ENCODE data around the gene FAP.
A peak's percentile ranks its signal among the peaks of the same experiment; 100 is the strongest.

Gene FAP

DNA sequence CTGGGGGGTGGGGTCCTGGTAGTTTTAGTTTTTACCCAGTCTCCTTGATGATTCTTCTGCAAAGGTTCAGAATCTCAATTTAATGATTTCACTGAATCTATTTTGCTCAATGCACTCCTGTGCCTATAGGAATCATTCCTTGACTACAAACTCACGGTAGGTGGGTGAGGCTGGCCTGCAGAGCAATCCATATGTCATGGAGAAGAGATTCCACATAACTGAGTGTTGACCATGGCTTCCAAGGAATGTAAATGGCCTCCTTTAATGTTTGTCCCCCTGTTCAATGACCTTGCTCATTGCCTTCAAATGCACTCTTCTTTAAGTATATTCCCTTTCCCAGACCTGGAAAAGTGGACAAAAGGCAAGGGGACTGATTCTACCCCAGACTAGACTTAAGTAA lies 12.5 kb downstream of the FAP start:
- Mint-ChIP-seq H3K27ac (no peak overlapping the region), H3K9me3 (no peaks in the 10 kb centered on the region), H3K4me3 (no peak overlapping the region), H3K4me1 (ENCODE audit: low read depth) (no peaks in the 10 kb centered on the region), H3K36me3 (ENCODE audit: low read depth) (no peaks in the 10 kb centered on the region), H3K27me3 (ENCODE audit: low read depth) (peaks cover 22% of the 10 kb centered on the region)
- no peak for DNase-seq (ENCODE audit: low spot score)

DNA sequence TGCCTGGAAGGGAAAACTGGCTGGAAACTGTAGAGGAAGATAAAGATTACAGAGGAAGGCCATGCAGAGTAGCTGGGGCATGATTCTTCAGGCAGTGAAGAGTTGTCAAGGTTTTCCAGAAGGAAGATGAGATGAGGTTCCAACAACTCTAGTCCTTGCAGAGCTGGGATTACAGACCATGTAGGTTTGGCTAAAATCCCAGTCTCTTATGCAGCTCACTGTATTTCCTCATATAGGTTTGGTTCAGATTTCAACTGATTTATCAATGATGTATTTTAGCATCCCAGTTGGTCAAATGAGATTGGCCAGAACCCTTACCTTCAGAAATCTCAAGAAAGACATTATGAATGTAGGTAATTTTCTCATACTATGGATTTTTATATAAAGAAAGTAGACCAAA lies 16.4 kb downstream of the FAP start:
- H3K9me3 Mint-ChIP-seq, result no peaks in the 10 kb centered on the region
- H3K4me1 Mint-ChIP-seq (ENCODE audit: low read depth), result peaks cover under 1% of the 10 kb centered on the region
- H3K27ac Mint-ChIP-seq, result no peak overlapping the region
- no peak overlapping the region for H3K4me3 Mint-ChIP-seq
- no peaks in the 10 kb centered on the region for H3K36me3 Mint-ChIP-seq (ENCODE audit: low read depth)
- no peak for DNase-seq (ENCODE audit: low spot score)
- H3K27me3 Mint-ChIP-seq (ENCODE audit: low read depth), result peaks cover 26% of the 10 kb centered on the region

DNA sequence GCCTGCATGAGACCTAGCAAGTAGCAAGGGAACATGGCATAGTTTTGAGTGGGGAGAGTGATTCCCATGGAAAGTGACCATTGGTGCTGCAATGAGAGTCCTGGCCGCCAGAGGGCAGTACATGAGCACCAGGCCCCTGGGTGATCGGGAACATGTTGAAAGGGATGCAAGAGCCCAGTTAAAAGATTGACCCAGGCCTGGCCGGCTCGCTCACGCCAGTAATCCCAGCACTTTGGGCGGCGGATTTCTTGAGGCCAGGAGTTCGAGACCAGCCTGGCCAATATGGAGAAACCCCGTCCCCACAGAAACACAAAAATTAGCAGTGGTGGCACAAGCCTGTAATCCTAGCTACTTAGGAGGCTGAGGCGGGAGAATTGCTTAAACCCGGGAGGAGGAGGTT lies 22.2 kb downstream of the FAP start:
- H3K27me3 Mint-ChIP-seq (ENCODE audit: low read depth), result peaks cover 26% of the 10 kb centered on the region
- peaks cover 1% of the 10 kb centered on the region for H3K4me1 Mint-ChIP-seq (ENCODE audit: low read depth)
- H3K9me3 Mint-ChIP-seq, result no peaks in the 10 kb centered on the region
- H3K27ac Mint-ChIP-seq, result no peak overlapping the region
- H3K36me3 Mint-ChIP-seq (ENCODE audit: low read depth), result no peaks in the 10 kb centered on the region
- H3K4me3 Mint-ChIP-seq, result no peak overlapping the region
- DNase-seq (ENCODE audit: low spot score), result peak; percentile 45

DNA sequence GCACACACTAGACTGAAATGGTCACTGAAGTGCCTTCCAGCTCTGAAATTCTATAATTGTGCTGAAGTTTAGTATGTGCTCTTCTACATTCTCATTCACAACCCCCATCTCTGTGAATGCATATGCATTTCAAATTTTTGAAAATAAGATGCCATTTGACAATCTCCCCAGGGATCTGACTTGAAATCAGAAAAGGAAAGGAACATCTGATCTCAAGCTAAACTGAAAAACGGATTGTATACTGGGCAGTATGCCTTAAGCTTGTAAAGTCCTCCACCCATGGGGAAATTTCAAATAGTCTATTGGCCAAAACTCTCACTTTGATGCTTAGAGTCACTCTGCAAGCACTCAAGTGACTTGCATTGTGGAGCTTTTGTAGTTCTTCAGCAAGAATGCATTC lies 22.9 kb downstream of the FAP start:
- Mint-ChIP-seq H3K4me3 (no peak overlapping the region), H3K27ac (no peak overlapping the region), H3K27me3 (ENCODE audit: low read depth) (peaks cover 26% of the 10 kb centered on the region), H3K36me3 (ENCODE audit: low read depth) (no peaks in the 10 kb centered on the region), H3K4me1 (ENCODE audit: low read depth) (peaks cover 1% of the 10 kb centered on the region), H3K9me3 (no peaks in the 10 kb centered on the region)
- no peak for DNase-seq (ENCODE audit: low spot score)

DNA sequence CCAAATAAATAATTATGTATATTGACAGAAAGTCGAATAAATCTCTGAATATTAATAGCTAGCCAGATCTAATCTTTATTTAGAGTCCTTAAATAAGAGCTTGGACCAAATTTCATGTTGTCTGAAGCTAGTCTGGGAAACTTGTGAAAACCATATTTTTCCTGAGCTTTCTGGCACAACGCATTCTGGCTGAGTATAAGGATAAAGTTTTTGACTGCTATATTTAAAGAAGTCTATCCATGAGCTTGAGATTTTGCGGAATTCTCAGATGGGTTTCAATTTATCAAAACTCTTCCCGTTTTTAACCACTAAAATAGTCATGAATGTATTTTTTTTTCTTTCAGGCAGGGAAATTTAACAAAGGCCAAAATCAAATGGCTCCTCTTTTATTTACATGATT lies 23.8 kb downstream of the FAP start:
- H3K27me3 Mint-ChIP-seq (ENCODE audit: low read depth), result peaks cover 27% of the 10 kb centered on the region
- H3K9me3 Mint-ChIP-seq, result no peaks in the 10 kb centered on the region
- H3K36me3 Mint-ChIP-seq (ENCODE audit: low read depth), result no peaks in the 10 kb centered on the region
- no peak overlapping the region for H3K27ac Mint-ChIP-seq
- H3K4me1 Mint-ChIP-seq (ENCODE audit: low read depth), result peaks cover 1% of the 10 kb centered on the region
- DNase-seq (ENCODE audit: low spot score), result no peak
- H3K4me3 Mint-ChIP-seq, result no peak overlapping the region

DNA sequence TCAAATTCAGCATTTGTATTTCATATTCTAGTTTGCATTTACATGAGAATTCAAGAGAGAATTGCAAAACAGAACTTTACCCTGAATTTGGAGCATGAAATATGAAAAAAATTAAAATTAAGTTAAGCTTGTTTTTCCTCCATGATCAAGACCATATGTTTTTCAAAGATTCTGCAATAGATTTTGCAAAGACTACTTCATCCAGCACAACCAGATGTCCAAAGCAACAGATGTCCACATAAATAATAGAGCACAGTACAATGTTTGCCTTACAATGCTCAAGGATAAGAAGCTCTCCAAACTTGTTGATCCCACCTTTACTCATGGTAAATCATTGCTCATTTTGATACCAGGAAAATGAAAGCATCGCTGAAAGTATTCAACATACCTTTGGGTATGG lies 25.6 kb downstream of the FAP start:
- peaks cover 19% of the 10 kb centered on the region for H3K27me3 Mint-ChIP-seq (ENCODE audit: low read depth)
- H3K36me3 Mint-ChIP-seq (ENCODE audit: low read depth), result no peaks in the 10 kb centered on the region
- no peak for DNase-seq (ENCODE audit: low spot score)
- H3K4me1 Mint-ChIP-seq (ENCODE audit: low read depth), result peaks cover 1% of the 10 kb centered on the region
- no peak overlapping the region for H3K4me3 Mint-ChIP-seq
- H3K9me3 Mint-ChIP-seq, result no peaks in the 10 kb centered on the region
- H3K27ac Mint-ChIP-seq, result no peak overlapping the region

DNA sequence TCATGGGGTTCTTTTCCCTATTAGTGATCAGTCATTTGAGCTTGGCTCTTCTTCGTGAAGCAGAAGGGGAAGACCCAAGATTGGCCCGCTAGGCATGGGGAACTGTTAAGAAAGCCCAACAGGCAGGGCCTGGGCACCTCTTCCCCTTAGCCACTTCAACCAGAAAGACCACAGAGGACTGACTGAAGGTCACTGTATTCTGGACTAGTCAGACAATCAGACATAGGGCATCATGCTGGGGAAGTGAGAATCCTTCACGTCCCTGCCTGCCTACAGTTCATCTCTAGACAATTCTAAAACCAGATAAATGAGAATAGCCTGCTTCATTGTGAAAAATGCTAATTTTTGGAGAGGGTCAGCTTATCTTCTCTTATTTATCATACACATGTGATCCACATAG lies 28.1 kb downstream of the FAP start:
- H3K36me3 Mint-ChIP-seq (ENCODE audit: low read depth), result no peaks in the 10 kb centered on the region

DNA sequence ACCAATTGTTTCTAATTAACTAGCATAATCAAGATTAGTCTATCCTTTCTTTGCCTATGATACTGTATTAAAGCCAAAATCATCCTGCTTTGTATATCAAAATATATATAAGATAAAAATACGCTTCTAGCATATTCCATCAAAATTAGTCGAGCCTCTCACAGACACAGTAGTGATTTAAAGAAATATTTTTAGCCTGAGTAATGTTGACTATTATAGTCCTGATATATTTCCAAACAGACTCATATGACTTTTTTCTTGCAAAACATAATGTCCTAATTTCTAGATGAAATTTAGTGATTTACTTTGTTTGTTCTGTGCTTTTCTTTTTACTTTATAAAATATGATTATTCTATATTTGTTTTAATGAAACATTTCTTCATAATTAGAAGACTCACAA lies 30.9 kb downstream of the FAP start:
- H3K27me3 Mint-ChIP-seq (ENCODE audit: low read depth), result peaks cover 16% of the 10 kb centered on the region
- H3K36me3 Mint-ChIP-seq (ENCODE audit: low read depth), result no peaks in the 10 kb centered on the region
- no peak overlapping the region for H3K27ac Mint-ChIP-seq
- DNase-seq (ENCODE audit: low spot score), result no peak
- H3K4me1 Mint-ChIP-seq (ENCODE audit: low read depth), result no peaks in the 10 kb centered on the region
- no peaks in the 10 kb centered on the region for H3K9me3 Mint-ChIP-seq
- no peak overlapping the region for H3K4me3 Mint-ChIP-seq

More for the DNA sequence above, 28.1 kb downstream of the FAP start:
- DNase-seq (ENCODE audit: low spot score), result no peak
- no peak overlapping the region for H3K27ac Mint-ChIP-seq
- H3K27me3 Mint-ChIP-seq (ENCODE audit: low read depth), result peaks cover 20% of the 10 kb centered on the region
- H3K4me1 Mint-ChIP-seq (ENCODE audit: low read depth), result no peaks in the 10 kb centered on the region
- H3K9me3 Mint-ChIP-seq, result no peaks in the 10 kb centered on the region
- H3K4me3 Mint-ChIP-seq, result no peak overlapping the region

DNA sequence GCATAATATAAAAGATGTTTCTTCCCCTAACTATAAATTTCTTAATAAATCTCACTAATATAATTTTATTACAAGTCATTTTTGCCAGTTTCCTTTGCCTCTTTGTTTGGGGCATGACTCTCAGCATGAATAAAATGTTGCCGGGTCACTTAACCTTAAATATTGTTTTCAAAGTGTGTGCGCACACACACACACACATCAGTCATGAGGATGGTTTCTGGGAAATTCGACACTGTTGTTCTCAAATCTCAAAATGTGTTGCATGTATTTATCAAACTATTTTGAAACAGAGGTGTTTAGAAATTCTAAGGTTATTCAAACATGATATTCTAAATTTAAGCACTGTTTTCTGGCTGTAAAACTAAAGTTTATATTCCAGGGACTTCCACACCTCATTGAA lies 31.5 kb downstream of the FAP start:
- DNase-seq (ENCODE audit: low spot score), result no peak
- no peaks in the 10 kb centered on the region for H3K36me3 Mint-ChIP-seq (ENCODE audit: low read depth)
- no peaks in the 10 kb centered on the region for H3K9me3 Mint-ChIP-seq
- H3K4me3 Mint-ChIP-seq, result no peak overlapping the region
- no peak overlapping the region for H3K27ac Mint-ChIP-seq
- no peaks in the 10 kb centered on the region for H3K4me1 Mint-ChIP-seq (ENCODE audit: low read depth)
- peaks cover 16% of the 10 kb centered on the region for H3K27me3 Mint-ChIP-seq (ENCODE audit: low read depth)

DNA sequence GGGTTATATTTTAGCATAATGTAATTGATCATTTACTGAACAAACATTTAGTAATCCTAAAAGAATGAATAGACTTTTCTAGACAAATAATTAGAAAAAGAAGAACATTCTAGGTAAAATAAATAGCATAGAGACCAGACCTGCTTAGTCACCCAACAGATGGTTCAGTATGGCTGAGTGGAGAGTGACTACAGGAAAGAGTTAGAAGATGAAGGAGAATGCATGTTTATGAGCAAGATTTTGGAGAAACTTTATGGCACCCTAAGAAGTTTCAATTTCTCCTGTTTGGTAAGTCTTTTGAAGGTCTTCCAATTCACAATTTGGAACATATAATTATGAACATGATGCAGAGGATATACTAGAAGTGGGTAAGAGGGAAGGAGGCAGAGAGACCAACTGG lies 32.9 kb downstream of the FAP start:
- DNase-seq (ENCODE audit: low spot score), result no peak
- H3K36me3 Mint-ChIP-seq (ENCODE audit: low read depth), result no peaks in the 10 kb centered on the region
- H3K4me1 Mint-ChIP-seq (ENCODE audit: low read depth), result no peaks in the 10 kb centered on the region

DNA sequence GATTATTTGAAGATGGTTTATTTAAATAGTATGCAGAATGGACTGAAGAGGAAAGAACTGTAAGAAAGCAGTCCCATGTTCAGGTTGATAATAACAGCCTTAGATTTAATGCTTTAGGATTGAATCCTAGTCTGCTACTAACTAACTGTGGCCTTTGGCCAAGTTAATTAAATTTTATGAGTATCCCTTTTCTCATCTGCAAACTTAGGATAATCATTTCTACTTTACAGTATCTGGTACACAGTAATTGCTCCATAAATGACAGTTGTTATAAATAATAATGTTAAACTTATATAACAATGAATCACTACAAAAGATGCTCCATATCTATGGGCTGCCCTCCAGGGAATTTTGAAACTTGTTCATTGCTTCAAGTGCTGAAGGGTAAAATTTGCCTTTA lies 41.0 kb downstream of the FAP start:
- H3K27me3 Mint-ChIP-seq (ENCODE audit: low read depth), result peaks cover 6% of the 10 kb centered on the region
- no peak overlapping the region for H3K27ac Mint-ChIP-seq
- H3K9me3 Mint-ChIP-seq, result no peaks in the 10 kb centered on the region
- H3K36me3 Mint-ChIP-seq (ENCODE audit: low read depth), result no peaks in the 10 kb centered on the region
- DNase-seq (ENCODE audit: low spot score), result no peak
- H3K4me3 Mint-ChIP-seq, result no peak overlapping the region
- H3K4me1 Mint-ChIP-seq (ENCODE audit: low read depth), result no peaks in the 10 kb centered on the region

More for the DNA sequence above, 32.9 kb downstream of the FAP start:
- Mint-ChIP-seq H3K4me3 (no peak overlapping the region), H3K27me3 (ENCODE audit: low read depth) (peaks cover 16% of the 10 kb centered on the region), H3K27ac (no peak overlapping the region), H3K9me3 (no peaks in the 10 kb centered on the region)

DNA sequence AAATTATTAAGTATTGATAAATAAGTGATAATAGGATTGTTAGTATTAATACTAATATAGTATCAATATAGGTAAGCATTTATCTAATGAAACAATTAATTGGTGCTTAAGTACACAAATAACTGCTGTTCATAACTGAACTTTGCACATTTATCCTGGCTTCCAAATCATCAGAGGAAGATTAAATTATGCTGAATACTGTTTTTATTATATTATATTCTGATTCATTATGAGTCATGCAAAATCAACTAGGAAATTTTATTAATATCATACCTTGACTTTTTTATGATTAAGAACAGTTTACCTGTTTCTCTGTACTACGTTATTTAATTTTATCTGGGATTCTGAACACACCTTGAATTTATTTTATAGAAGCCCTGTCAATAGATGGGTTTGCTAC lies 42.6 kb downstream of the FAP start:
- Mint-ChIP-seq H3K4me1 (ENCODE audit: low read depth) (no peaks in the 10 kb centered on the region), H3K27me3 (ENCODE audit: low read depth) (peaks cover 8% of the 10 kb centered on the region), H3K4me3 (no peak overlapping the region)

DNA sequence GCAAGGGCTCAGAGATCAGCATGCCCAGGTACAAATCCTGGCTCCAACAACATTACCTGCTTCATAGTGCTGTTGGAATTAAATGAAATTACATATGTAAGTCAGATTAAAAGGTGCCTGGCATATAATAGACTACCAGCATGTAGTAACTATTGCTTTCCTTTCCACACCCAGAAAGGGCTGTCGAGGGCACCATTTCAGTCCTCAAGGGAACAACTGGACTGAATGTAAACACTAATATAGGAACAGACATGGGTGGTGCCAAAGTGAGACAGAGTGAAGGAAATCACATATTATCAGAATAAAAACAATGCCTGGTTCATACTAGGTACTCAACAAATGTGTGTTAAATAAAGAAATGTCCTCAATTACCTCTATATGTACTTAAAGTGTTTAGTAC lies 43.3 kb downstream of the FAP start:
- Mint-ChIP-seq H3K36me3 (ENCODE audit: low read depth) (no peaks in the 10 kb centered on the region), H3K4me1 (ENCODE audit: low read depth) (no peaks in the 10 kb centered on the region), H3K4me3 (no peak overlapping the region), H3K27me3 (ENCODE audit: low read depth) (peaks cover 10% of the 10 kb centered on the region), H3K9me3 (no peaks in the 10 kb centered on the region), H3K27ac (no peak overlapping the region)
- DNase-seq (ENCODE audit: low spot score), result no peak

More for the DNA sequence above, 42.6 kb downstream of the FAP start:
- no peaks in the 10 kb centered on the region for H3K36me3 Mint-ChIP-seq (ENCODE audit: low read depth)
- H3K27ac Mint-ChIP-seq, result no peak overlapping the region
- H3K9me3 Mint-ChIP-seq, result no peaks in the 10 kb centered on the region
- no peak for DNase-seq (ENCODE audit: low spot score)

DNA sequence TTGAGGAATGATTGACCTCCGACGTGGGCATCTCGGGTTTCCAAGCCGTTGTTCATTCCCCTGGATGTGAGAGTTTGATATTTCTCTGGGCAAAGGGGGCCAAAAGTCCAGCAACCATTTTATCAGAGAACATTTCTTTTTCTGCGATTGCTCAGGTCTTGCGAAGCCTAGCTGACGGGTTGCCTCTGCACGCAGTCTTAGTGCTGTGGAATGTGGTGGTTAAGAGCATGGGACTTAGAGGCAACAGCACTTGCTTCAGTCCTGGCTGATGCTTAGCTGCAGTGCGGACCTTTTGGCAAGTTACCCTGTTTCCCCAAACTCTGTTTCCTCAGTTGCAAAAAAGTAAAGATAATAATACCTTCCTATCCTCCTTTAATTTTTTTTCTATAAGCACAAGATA lies 45.0 kb downstream of the FAP start:
- no peaks in the 10 kb centered on the region for H3K4me1 Mint-ChIP-seq (ENCODE audit: low read depth)

DNA sequence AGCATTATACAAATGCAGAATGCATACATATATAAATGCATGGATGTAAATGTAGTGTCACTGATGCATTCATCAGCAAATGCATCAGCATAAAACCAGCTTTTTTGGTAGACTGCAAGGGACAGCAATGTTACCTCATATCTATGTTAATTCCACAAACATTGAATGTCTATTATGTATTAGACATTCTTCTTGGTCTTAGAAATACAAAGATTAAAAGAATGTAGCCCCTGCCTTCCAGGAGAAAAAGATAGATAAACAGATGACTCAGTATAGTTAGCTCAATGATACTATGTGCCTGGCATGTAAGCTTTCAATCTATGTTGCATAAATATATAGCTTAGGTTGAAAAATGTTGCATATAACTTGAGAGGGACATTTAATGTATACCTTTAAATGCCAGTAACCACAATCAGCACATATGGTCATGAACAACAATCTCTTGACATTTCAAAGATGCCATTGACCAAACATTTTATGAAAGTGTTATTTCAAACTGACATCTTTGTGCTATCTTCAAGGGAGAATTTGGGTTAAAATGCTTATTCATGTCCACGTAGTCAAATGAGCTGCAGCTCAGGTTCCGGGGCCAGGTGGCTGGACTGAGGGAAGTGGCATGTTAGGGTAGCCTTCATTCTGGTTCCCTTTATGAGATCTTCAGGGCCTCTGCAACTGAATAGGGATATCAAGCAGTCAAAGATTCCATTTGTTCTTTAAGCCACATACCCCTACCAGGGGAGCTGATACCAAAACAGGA lies 46.0 kb downstream of the FAP start:
- no peak overlapping the region for H3K27ac Mint-ChIP-seq
- H3K27me3 Mint-ChIP-seq (ENCODE audit: low read depth), result peaks cover 14% of the 10 kb centered on the region

More for the DNA sequence above, 45.0 kb downstream of the FAP start:
- Mint-ChIP-seq H3K36me3 (ENCODE audit: low read depth) (no peaks in the 10 kb centered on the region), H3K27ac (no peak overlapping the region), H3K4me3 (no peak overlapping the region), H3K9me3 (no peaks in the 10 kb centered on the region), H3K27me3 (ENCODE audit: low read depth) (peaks cover 10% of the 10 kb centered on the region)
- no peak for DNase-seq (ENCODE audit: low spot score)

More for the DNA sequence above, 46.0 kb downstream of the FAP start:
- Mint-ChIP-seq H3K9me3 (no peaks in the 10 kb centered on the region), H3K4me1 (ENCODE audit: low read depth) (no peaks in the 10 kb centered on the region), H3K4me3 (no peak overlapping the region), H3K36me3 (ENCODE audit: low read depth) (no peaks in the 10 kb centered on the region)
- DNase-seq (ENCODE audit: low spot score), result no peak
